HepG2 (cell line): ENCODE measurements around the gene UCP3. TPM values are rescaled to one million over a fixed set of nuclear protein-coding genes. Genes with fewer than 3 reads are reported as not detected.

ENCODE experiments used
- ATAC-seq: fragments of 200-7000 bp; cut with Tn5 transposase; 3 replicates; pipeline ENCODE4 v1.9.1; 2020; ENCODE audit warnings: mild to moderate bottlenecking, moderate library complexity
- BruUV-seq: library from RNA; stranded (reverse); fragments of 400-500 nt; replicated peaks from 2 replicates; lab custom pipeline; 2021; lab: Mats Ljungman, UMichigan
- CTCF ChIA-PET: fragments of 300-600 bp; formaldehyde crosslinking; extraction: SDS; loops from one replicate; lab custom pipeline; 2021; ENCODE audit warnings: low total read pairs, inconsistent platforms, low intra/inter-chr PET ratio; lab: Yijun Ruan, JAX
- POLR2A ChIA-PET: fragments of 350-600 bp; sonication (Branson Sonifier 250); formaldehyde crosslinking; loops from one replicate; lab custom pipeline; 2020; ENCODE audit warnings: antibody characterized with exemption, inconsistent platforms; lab: Yijun Ruan, JAX
- DNase-seq: peaks from one replicate; pipeline ENCODE4 v3.0.0-alpha.2; 2015; ENCODE audit warnings: low spot score
- FAIRE-seq: peaks from 3 replicates; lab custom pipeline; 2011; peaks lifted over from hg19 to GRCh38; lab: Jason Lieb, UNC
- H2AFZ ChIP-seq: one replicate; pipeline ENCODE4 v1.6.1; 2011; ENCODE audit warnings: low read length, inconsistent platforms
- H3K27ac ChIP-seq: fragments of 300-600 bp; 3 replicates; pipeline ENCODE4 v1.8.0; 2011; ENCODE audit warnings: mixed run types, mild to moderate bottlenecking, mixed read lengths, low read length, inconsistent platforms; ENCODE audit not compliant: insufficient read depth; ENCODE audit errors: extremely low read length
- H3K27me3 ChIP-seq, 2 experiments: fragments of 200-600 bp in 1 of 2; 2 replicates in 1 of 2; 3 replicates in 1 of 2; pipeline versions ENCODE4 v1.6.0 to v1.8.0; 2011; ENCODE audit warnings: low read length in 2 of 2, mild to moderate bottlenecking in 2 of 2, moderate library complexity in 2 of 2, inconsistent platforms in 1 of 2; ENCODE audit not compliant: insufficient read depth in 2 of 2, control insufficient read depth in 1 of 2
- H3K36me3 ChIP-seq, 2 experiments: fragments of 200-600 bp in 1 of 2; replicated peaks in 1 of 2; 2 replicates in 1 of 2; 3 replicates in 1 of 2; pipeline versions ENCODE4 v1.5.1 to v1.8.0; 2011; ENCODE audit warnings: low read length in 2 of 2, inconsistent platforms in 1 of 2; ENCODE audit not compliant: insufficient read depth in 2 of 2, control insufficient read depth in 1 of 2
- H3K4me1 ChIP-seq: 2 replicates; pipeline ENCODE4 v1.5.1; 2012; ENCODE audit warnings: low read length, inconsistent platforms; ENCODE audit not compliant: insufficient read depth
- H3K4me2 ChIP-seq: 2 replicates; pipeline ENCODE4 v1.6.0; 2011; ENCODE audit warnings: low read depth, low read length, inconsistent platforms
- H3K4me3 ChIP-seq, 3 experiments: fragments of 200-600 bp in 1 of 3; sonication (generic), shearing (Covaris generic) in 1 of 3; replicated peaks in 1 of 3; 2 replicates each; pipeline ENCODE4 v1.5.1; 2011 to 2016; ENCODE audit warnings: low read length in 3 of 3, inconsistent platforms in 2 of 3, low read depth in 2 of 3, mild to moderate bottlenecking in 2 of 3, control low read depth in 1 of 3, mixed read lengths in 1 of 3; ENCODE audit not compliant: insufficient read depth in 1 of 3
- H3K79me2 ChIP-seq: one replicate; pipeline ENCODE4 v1.6.1; 2011; ENCODE audit warnings: low read length, inconsistent platforms; ENCODE audit not compliant: insufficient read depth
- H3K9ac ChIP-seq: 2 replicates; pipeline ENCODE4 v1.6.0; 2011; ENCODE audit warnings: mild to moderate bottlenecking, low read depth, low read length, inconsistent platforms; ENCODE audit not compliant: insufficient read depth
- H3K9me3 ChIP-seq: 2 replicates; pipeline ENCODE4 v1.5.1; 2012; ENCODE audit warnings: mild to moderate bottlenecking, low read length
- H4K20me1 ChIP-seq: 2 replicates; pipeline ENCODE4 v1.6.0; 2011; ENCODE audit warnings: inconsistent platforms, mild to moderate bottlenecking, low read length, moderate library complexity; ENCODE audit not compliant: insufficient read depth
- CBFB ChIP-seq: sonication (generic); formaldehyde crosslinking; IDR thresholded peaks from 2 replicates; pipeline ENCODE4 v1.4.0; 2020; ENCODE audit warnings: missing genetic modification reagents
- HNF4G ChIP-seq, 2 experiments: sonication (generic) in 1 of 2; formaldehyde crosslinking in 1 of 2; IDR thresholded peaks; 2 replicates each; pipeline versions ENCODE4 v1.4.0 to v1.6.1; 2011 to 2020; ENCODE audit warnings: borderline replicate concordance in 2 of 2, low read depth in 2 of 2, mild to moderate bottlenecking in 2 of 2, low read length in 1 of 2, missing genetic modification reagents in 1 of 2, moderate library complexity in 1 of 2
- MAF1 ChIP-seq: sonication (generic); formaldehyde crosslinking; IDR thresholded peaks from 2 replicates; pipeline ENCODE4 v1.5.0; 2020; ENCODE audit warnings: missing genetic modification reagents, borderline replicate concordance
- PBX2 ChIP-seq: IDR thresholded peaks from 2 replicates; pipeline ENCODE4 v1.6.1; 2016; ENCODE audit warnings: control low read depth
- YY1 ChIP-seq: IDR thresholded peaks from 2 replicates; pipeline ENCODE4 v1.6.1; 2011; ENCODE audit warnings: low read length, low read depth, moderate library complexity, mild to moderate bottlenecking; ENCODE audit not compliant: insufficient read depth, insufficient replicate concordance
- ZNF20 ChIP-seq: sonication (generic); formaldehyde crosslinking; IDR thresholded peaks from 2 replicates; pipeline ENCODE4 v1.4.0; 2020; ENCODE audit warnings: mild to moderate bottlenecking, moderate library complexity, missing genetic modification reagents
- ZNF615 ChIP-seq: sonication (generic); formaldehyde crosslinking; IDR thresholded peaks from 2 replicates; pipeline ENCODE4 v1.5.0; 2020; ENCODE audit warnings: mild to moderate bottlenecking, missing genetic modification reagents, borderline replicate concordance
- ZNF839 ChIP-seq: sonication (generic); formaldehyde crosslinking; IDR thresholded peaks from 2 replicates; pipeline ENCODE4 v1.4.0; 2020; ENCODE audit warnings: missing genetic modification reagents, mild to moderate bottlenecking, borderline replicate concordance
- WGBS: methylation state at CpG from one replicate; pipeline ENCODE4 v1.1.6; 2017; ENCODE audit warnings: low lambda C conversion rate; 5-methylcytosine and 5-hydroxymethylcytosine counted together
- in situ Hi-C: cut with HindIII; loops from 2 replicates; pipeline ENCODE4 v1.10.0; 2017; ENCODE audit warnings: low pct_unique_long_range_greater_than_20kb; ENCODE audit not compliant: extremely low pct_ligation_motif_present
- intact Hi-C: fragments of 100-400 bp; cut with micrococcal nuclease; formaldehyde crosslinking; loops from one replicate; pipeline ENCODE4 v1.10.0; 2022; ENCODE audit not compliant: unreplicated experiment
- polyA plus RNA-seq, 8 experiments: library from polyadenylated mRNA; depleted of rRNA in 3 of 8; stranded (reverse) in 7 of 8; unstranded in 1 of 8; fragments of >200 nt; fragmentation: Illumina TruSeq in 4 of 8; extraction: Trizol in 4 of 8; gene quantifications; 2 replicates each; pipeline versions ENCODE4 v1.2.1 to v1.2.3, GENCODE V29; 2011 to 2016; ENCODE audit warnings: low read depth in 4 of 8, missing spikeins in 1 of 8, mixed read lengths in 1 of 8; ENCODE audit not compliant: insufficient read depth in 1 of 8
- total RNA-seq, 5 experiments: library from RNA; depleted of rRNA; stranded (reverse); fragments of >200 nt; fragmentation: Illumina TruSeq; extraction: Trizol; gene quantifications; 2 replicates each; pipeline ENCODE4 v1.2.3, GENCODE V29; 2016; ENCODE audit warnings: low read depth in 1 of 5
- TF ChIP-seq, protein P1 (sequence below), 2 experiments: sonication (generic) in 1 of 2; formaldehyde crosslinking in 1 of 2; IDR thresholded peaks; 2 replicates each; pipeline versions ENCODE4 v1.5.1 to v1.6.1; 2011 to 2020; ENCODE audit warnings: borderline replicate concordance in 1 of 2, low read depth in 1 of 2, low read length in 1 of 2, mild to moderate bottlenecking in 1 of 2, missing genetic modification reagents in 1 of 2, moderate library complexity in 1 of 2

The UCP3 gene
- total and polyA plus RNA-seq, 2 of the 13 experiments (the other 11 are each of a cell fraction or from before 2014, with no cell fraction given), result 0.37 TPM; not detected in 1

DNA sequence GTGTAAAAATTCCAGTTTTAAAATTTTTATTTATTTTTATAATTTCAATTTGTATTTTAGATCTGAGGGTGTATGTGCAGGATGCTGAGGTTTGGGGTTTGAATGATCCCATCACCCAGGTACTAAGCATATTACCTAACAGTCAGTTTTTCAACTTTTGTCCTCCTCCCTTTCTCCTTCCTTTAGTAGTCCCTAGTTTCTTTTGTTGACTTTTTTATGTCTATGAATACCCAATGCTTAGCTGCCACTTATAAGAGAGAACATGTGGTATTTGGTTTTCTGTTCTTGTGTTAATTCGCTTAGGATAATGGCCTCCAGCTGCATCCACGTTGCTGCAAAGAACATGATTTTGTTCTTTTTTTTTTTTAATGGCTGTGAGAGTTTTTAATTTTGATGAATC lies 35.7 kb upstream of the UCP3 start:
- Histone ChIP-seq H3K4me1 (no peaks in the 10 kb centered on the region), H2AFZ (no peak overlapping the region), H3K27ac (no peak overlapping the region), H3K4me3 (no peak overlapping the region), H3K27me3 (no peaks in the 10 kb centered on the region), H3K9ac (no peak overlapping the region), H3K36me3 (peaks cover 0 to 15% of the 10 kb centered on the region in 2 experiments; a peak in 2 of 5 replicates), H3K9me3 (no peaks in the 10 kb centered on the region), H3K4me2 (no peak overlapping the region), H4K20me1 (no peaks in the 10 kb centered on the region), H3K79me2 (no peaks in the 10 kb centered on the region)
- CTCF ChIA-PET, result no interaction called here
- TF ChIP-seq ZNF20 (CRISPR knock-in tag) (no peak), CBFB (CRISPR knock-in tag) (no peak), ZNF839 (CRISPR knock-in tag) (no peak), ZNF615 (CRISPR knock-in tag) (no peak), MAF1 (CRISPR knock-in tag) (no peak), PBX2 (CRISPR knock-in tag) (no peak), YY1 (no peak), HNF4G (IDR thresholded peaks at IDR 0.05; ENCODE audit: borderline replicate concordance, low read depth, low read length) (no peak), HNF4G (CRISPR knock-in tag; IDR thresholded peaks at IDR 0.05; ENCODE audit: borderline replicate concordance, low read depth) (no peak)
- TF ChIP-seq, protein P1, sequence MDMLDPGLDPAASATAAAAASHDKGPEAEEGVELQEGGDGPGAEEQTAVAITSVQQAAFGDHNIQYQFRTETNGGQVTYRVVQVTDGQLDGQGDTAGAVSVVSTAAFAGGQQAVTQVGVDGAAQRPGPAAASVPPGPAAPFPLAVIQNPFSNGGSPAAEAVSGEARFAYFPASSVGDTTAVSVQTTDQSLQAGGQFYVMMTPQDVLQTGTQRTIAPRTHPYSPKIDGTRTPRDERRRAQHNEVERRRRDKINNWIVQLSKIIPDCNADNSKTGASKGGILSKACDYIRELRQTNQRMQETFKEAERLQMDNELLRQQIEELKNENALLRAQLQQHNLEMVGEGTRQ (IDR thresholded peaks at IDR 0.05; ENCODE audit: low read depth, low read length), result no peak
- TF ChIP-seq, protein P1 (CRISPR knock-in tag; IDR thresholded peaks at IDR 0.05; ENCODE audit: borderline replicate concordance), result no peak
- 81% methylated on average over 2 of the region's 2 CpGs for WGBS
- intact Hi-C loops, result no loop called here
- POLR2A ChIA-PET, result no interaction called here
- DNase-seq (no peak), FAIRE-seq (no peak), ATAC-seq (no peak)
- no TSS peak for BruUV-seq
- in situ Hi-C loops, result no loop called here
